ENCODE data around the gene ELMOD3.

Gene ELMOD3

GRCh38 chr2:85439986-85440385, 85.4 kb downstream of the ELMOD3 start:
- FAIRE-seq (no peak), DNase-seq (ENCODE audit: low spot score) (no peak)

DNA sequence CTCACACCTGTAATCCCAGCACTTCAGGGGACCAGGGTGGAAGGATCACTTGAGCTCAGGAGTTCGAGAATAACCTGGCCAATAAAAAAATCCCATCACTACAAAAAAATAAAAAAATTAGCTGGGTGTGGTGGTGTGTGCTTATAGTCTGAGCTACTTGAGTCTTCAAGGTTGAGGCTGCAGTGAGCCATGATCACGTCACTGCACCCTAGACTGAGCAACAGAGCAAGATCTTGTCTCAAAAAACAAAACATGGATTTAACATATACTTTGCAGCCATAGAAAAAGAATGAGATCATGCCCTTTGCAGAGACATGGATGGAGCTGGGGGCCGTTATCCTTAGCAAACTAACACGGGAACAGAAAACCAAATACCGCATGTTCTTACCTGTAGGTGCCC, 86.2 kb downstream of the ELMOD3 start:
- FAIRE-seq (no peak), DNase-seq (ENCODE audit: low spot score) (no peak)
